GM21723 (cell line): Measurements from ENCODE around the gene OR7C1.
"Not testable (repeated sequence)": the region's sequence is repeated elsewhere in the genome, so short reads cannot be mapped to it uniquely, and the experiment has no call there.

Experiments
- ATAC-seq: cut with Tn5 transposase; IDR thresholded peaks from one replicate; pipeline ENCODE4 v1.9.1; 2021; ENCODE audit warnings: mild to moderate bottlenecking, moderate library complexity; ENCODE audit not compliant: unreplicated experiment

Gene OR7C1

GRCh38 chr19:14785102-14785793 lies 49.7 kb downstream of the OR7C1 start:
- ATAC-seq = not testable (repeated sequence)

- ATAC-seq = not testable (repeated sequence)
Measured at GRCh38 chr19:14784730-14785101, 50.3 kb downstream of the OR7C1 start.

- ATAC-seq = not testable (repeated sequence)
Measured at GRCh38 chr19:14783410-14783998, 51.5 kb downstream of the OR7C1 start.

GRCh38 chr19:14782626-14783409 lies 52.2 kb downstream of the OR7C1 start:
- no peak for ATAC-seq

- not testable (repeated sequence) for ATAC-seq
Measured at GRCh38 chr19:14781713-14782536, 53.1 kb downstream of the OR7C1 start.

- not testable (repeated sequence) for ATAC-seq
Measured at GRCh38 chr19:14780622-14781225, 54.3 kb downstream of the OR7C1 start.

GRCh38 chr19:14779151-14779550 lies 55.8 kb downstream of the OR7C1 start:
- ATAC-seq = no peak

GRCh38 chr19:14778110-14778845 lies 56.7 kb downstream of the OR7C1 start, which contains the start of gene ADGRE2:
Gene ADGRE2, minus strand, starts transcription at chr19:14778560. Its CDS starts 1,804 bp downstream, at chr19:14776756.
- ATAC-seq = not testable (repeated sequence)

- not testable (repeated sequence) for ATAC-seq
Measured at GRCh38 chr19:14777645-14778044, 57.3 kb downstream of the OR7C1 start.

- no peak for ATAC-seq
Measured at GRCh38 chr19:14775869-14776586, 59.0 kb downstream of the OR7C1 start.

GRCh38 chr19:14775326-14775725 lies 59.7 kb downstream of the OR7C1 start:
- ATAC-seq = not testable (repeated sequence)

- ATAC-seq = no peak
Measured at GRCh38 chr19:14774373-14774772, 60.6 kb downstream of the OR7C1 start.

GRCh38 chr19:14773722-14774121 lies 61.3 kb downstream of the OR7C1 start:
- not testable (repeated sequence) for ATAC-seq

- no peak for ATAC-seq
Measured at GRCh38 chr19:14772995-14773394, 62.0 kb downstream of the OR7C1 start.

- ATAC-seq = no peak
Measured at GRCh38 chr19:14772467-14772866, 62.5 kb downstream of the OR7C1 start.

- ATAC-seq = no peak
Measured at GRCh38 chr19:14770944-14771839, 63.8 kb downstream of the OR7C1 start.

- ATAC-seq = no peak
Measured at GRCh38 chr19:14770136-14770535, 64.8 kb downstream of the OR7C1 start.

GRCh38 chr19:14769201-14769600 lies 65.8 kb downstream of the OR7C1 start:
- ATAC-seq = no peak
